Activated T-helper 2 cell treated with anti-CD3 and anti-CD28 coated beads, Interferon-gamma antibody, Interleukin-2, Interleukin-4, amounts not matched to agents 10 μg/mL and 5 μg/mL and 100 μg/mL, durations not matched to agents 14 hours and 24 hours and 36 hours (primary cell): ENCODE measurements around the gene HNF1A. TPM values are rescaled to one million over a fixed set of nuclear protein-coding genes. Genes with fewer than 3 reads are reported as not detected.

Source experiments
- DNase-seq: peaks from one replicate; pipeline ENCODE4 v3.0.0; 2021; ENCODE audit warnings: low spot score
- H3K27ac Mint-ChIP-seq: one replicate; pipeline ENCODE4 v1.8.0; 2021; ENCODE audit warnings: mixed read lengths
- H3K27me3 Mint-ChIP-seq: one replicate; pipeline ENCODE4 v1.8.0; 2021; ENCODE audit warnings: low read depth, mixed read lengths
- H3K36me3 Mint-ChIP-seq: one replicate; pipeline ENCODE4 v1.8.0; 2021; ENCODE audit warnings: low read depth, mixed read lengths
- H3K4me1 Mint-ChIP-seq: one replicate; pipeline ENCODE4 v1.8.0; 2021; ENCODE audit warnings: low read depth, mixed read lengths
- H3K4me3 Mint-ChIP-seq: one replicate; pipeline ENCODE4 v1.8.0; 2021; ENCODE audit warnings: low read depth, mild to moderate bottlenecking, moderate library complexity, mixed read lengths
- H3K9me3 Mint-ChIP-seq: one replicate; pipeline ENCODE4 v1.8.0; 2021; ENCODE audit warnings: mixed read lengths
- intact Hi-C: fragments of 100-400 bp; cut with micrococcal nuclease; formaldehyde crosslinking; loops from one replicate; pipeline ENCODE4 v1.15.1; 2023
- total RNA-seq: library from RNA; stranded (reverse); gene quantifications from 2 replicates; pipeline ENCODE4 v1.2.3, GENCODE V29; 2022

The HNF1A gene
- total RNA-seq, 1 donor from 2014 or later, result not detected

- H3K4me3 Mint-ChIP-seq, result no peak overlapping the region
- H3K4me1 Mint-ChIP-seq, result no peaks in the 10 kb centered on the region
- peaks cover 18% of the 10 kb centered on the region for H3K27me3 Mint-ChIP-seq
- no peak overlapping the region for H3K27ac Mint-ChIP-seq
- H3K36me3 Mint-ChIP-seq, result no peaks in the 10 kb centered on the region
- DNase-seq, result no peak
- H3K9me3 Mint-ChIP-seq, result no peaks in the 10 kb centered on the region
- intact Hi-C loops, result no loop called here
These were observed 17.9 kb downstream of the HNF1A start for GRCh38 chr12:120996133-120996746.

- DNase-seq, result no peak
- H3K27ac Mint-ChIP-seq, result no peak overlapping the region
These were observed 19.1 kb downstream of the HNF1A start for GRCh38 chr12:120997448-120997847.

GRCh38 chr12:120998435-120998834, 20.1 kb downstream of the HNF1A start:
- no peak for DNase-seq
- Mint-ChIP-seq H3K4me3 (no peak overlapping the region), H3K36me3 (peaks cover 7% of the 10 kb centered on the region), H3K27me3 (peaks cover 10% of the 10 kb centered on the region), H3K27ac (no peak overlapping the region), H3K9me3 (no peaks in the 10 kb centered on the region), H3K4me1 (no peaks in the 10 kb centered on the region)
- intact Hi-C loops, result no loop called here

More at GRCh38 chr12:120997448-120997847, 19.1 kb downstream of the HNF1A start:
- Mint-ChIP-seq H3K4me1 (no peaks in the 10 kb centered on the region), H3K36me3 (peaks cover 2% of the 10 kb centered on the region), H3K27me3 (peaks cover 15% of the 10 kb centered on the region), H3K4me3 (no peak overlapping the region), H3K9me3 (no peaks in the 10 kb centered on the region)
- intact Hi-C loops, result no loop called here

- Mint-ChIP-seq H3K9me3 (no peaks in the 10 kb centered on the region), H3K27me3 (peaks cover 9% of the 10 kb centered on the region), H3K36me3 (peaks cover 17% of the 10 kb centered on the region), H3K27ac (no peak overlapping the region), H3K4me3 (no peak overlapping the region), H3K4me1 (no peaks in the 10 kb centered on the region)
- intact Hi-C loops, result no loop called here
- no peak for DNase-seq
These were observed 21.1 kb downstream of the HNF1A start for GRCh38 chr12:120999191-121000120.

GRCh38 chr12:121000530-121000929, 22.2 kb downstream of the HNF1A start:
- intact Hi-C loops, result no loop called here
- H3K4me1 Mint-ChIP-seq, result peaks cover 2% of the 10 kb centered on the region
- H3K36me3 Mint-ChIP-seq, result peaks cover 26% of the 10 kb centered on the region
- no peak for DNase-seq
- no peak overlapping the region for H3K4me3 Mint-ChIP-seq
- no peaks in the 10 kb centered on the region for H3K9me3 Mint-ChIP-seq
- no peaks in the 10 kb centered on the region for H3K27me3 Mint-ChIP-seq
- H3K27ac Mint-ChIP-seq, result no peak overlapping the region

GRCh38 chr12:121001060-121001459, 22.7 kb downstream of the HNF1A start:
- peaks cover 27% of the 10 kb centered on the region for H3K36me3 Mint-ChIP-seq
- H3K4me1 Mint-ChIP-seq, result peaks cover 3% of the 10 kb centered on the region
- no peaks in the 10 kb centered on the region for H3K27me3 Mint-ChIP-seq
- no peaks in the 10 kb centered on the region for H3K9me3 Mint-ChIP-seq
- H3K4me3 Mint-ChIP-seq, result no peak overlapping the region
- H3K27ac Mint-ChIP-seq, result no peak overlapping the region
- intact Hi-C loops, result no loop called here
- DNase-seq, result no peak

- Mint-ChIP-seq H3K36me3 (peaks cover 30% of the 10 kb centered on the region), H3K9me3 (no peaks in the 10 kb centered on the region), H3K27ac (no peak overlapping the region), H3K4me1 (peaks cover 3% of the 10 kb centered on the region), H3K4me3 (no peak overlapping the region), H3K27me3 (no peaks in the 10 kb centered on the region)
- DNase-seq, result no peak
- intact Hi-C loops, result no loop called here
These were observed 23.6 kb downstream of the HNF1A start for GRCh38 chr12:121001841-121002483.

- H3K36me3 Mint-ChIP-seq, result peaks cover 40% of the 10 kb centered on the region
- no peak overlapping the region for H3K4me3 Mint-ChIP-seq
- H3K4me1 Mint-ChIP-seq, result peaks cover 3% of the 10 kb centered on the region
- H3K27me3 Mint-ChIP-seq, result no peaks in the 10 kb centered on the region
- DNase-seq, result no peak
- intact Hi-C loops, result no loop called here
- no peak overlapping the region for H3K27ac Mint-ChIP-seq
- no peaks in the 10 kb centered on the region for H3K9me3 Mint-ChIP-seq
These were observed 25.3 kb downstream of the HNF1A start for GRCh38 chr12:121003650-121004049.

GRCh38 chr12:121004253-121004815, 26.0 kb downstream of the HNF1A start:
- intact Hi-C loops, result no loop called here
- no peak for DNase-seq
- H3K9me3 Mint-ChIP-seq, result no peaks in the 10 kb centered on the region
- no peak overlapping the region for H3K27ac Mint-ChIP-seq
- no peaks in the 10 kb centered on the region for H3K27me3 Mint-ChIP-seq
- peaks cover 47% of the 10 kb centered on the region for H3K36me3 Mint-ChIP-seq
- peaks cover 3% of the 10 kb centered on the region for H3K4me1 Mint-ChIP-seq
- no peak overlapping the region for H3K4me3 Mint-ChIP-seq

- peak overlapping the region; percentile 25 for H3K27ac Mint-ChIP-seq
- peaks cover 51% of the 10 kb centered on the region for H3K36me3 Mint-ChIP-seq
- H3K4me1 Mint-ChIP-seq, result peaks cover 3% of the 10 kb centered on the region
- intact Hi-C loops, result loop anchor here (1.0 to 5.0 kb wide), 3 partner anchors 55 to 105 kb away; no protein-coding TSS in a partner anchor
- H3K27me3 Mint-ChIP-seq, result no peaks in the 10 kb centered on the region
- H3K9me3 Mint-ChIP-seq, result no peaks in the 10 kb centered on the region
- DNase-seq, result peak; percentile 41
- H3K4me3 Mint-ChIP-seq, result no peak overlapping the region
These were observed 27.0 kb downstream of the HNF1A start for GRCh38 chr12:121005346-121005815.

GRCh38 chr12:121008347-121009098, 30.2 kb downstream of the HNF1A start:
- intact Hi-C loops, result loop anchor here (5.0 kb wide), 1 partner anchor 89 kb away; no protein-coding TSS in a partner anchor
- Mint-ChIP-seq H3K27ac (no peak overlapping the region), H3K4me3 (no peak overlapping the region), H3K27me3 (no peaks in the 10 kb centered on the region), H3K4me1 (peaks cover 3% of the 10 kb centered on the region), H3K36me3 (peaks cover 66% of the 10 kb centered on the region), H3K9me3 (no peaks in the 10 kb centered on the region)
- no peak for DNase-seq

- Mint-ChIP-seq H3K9me3 (no peaks in the 10 kb centered on the region), H3K27ac (no peak overlapping the region), H3K27me3 (no peaks in the 10 kb centered on the region), H3K36me3 (peaks cover 57% of the 10 kb centered on the region), H3K4me3 (no peak overlapping the region), H3K4me1 (peaks cover 5% of the 10 kb centered on the region)
- no peak for DNase-seq
- intact Hi-C loops, result loop anchor here (5.0 kb wide), 1 partner anchor 88 kb away; no protein-coding TSS in a partner anchor
These were observed 31.4 kb downstream of the HNF1A start for GRCh38 chr12:121009741-121010140.
